COLO829 (cell line): ENCODE measurements around the gene C21orf58.

Experiments used
- DNase-seq: peaks from one replicate; pipeline ENCODE4 v3.0.0; 2012; ENCODE audit warnings: low spot score

Gene C21orf58

DNA sequence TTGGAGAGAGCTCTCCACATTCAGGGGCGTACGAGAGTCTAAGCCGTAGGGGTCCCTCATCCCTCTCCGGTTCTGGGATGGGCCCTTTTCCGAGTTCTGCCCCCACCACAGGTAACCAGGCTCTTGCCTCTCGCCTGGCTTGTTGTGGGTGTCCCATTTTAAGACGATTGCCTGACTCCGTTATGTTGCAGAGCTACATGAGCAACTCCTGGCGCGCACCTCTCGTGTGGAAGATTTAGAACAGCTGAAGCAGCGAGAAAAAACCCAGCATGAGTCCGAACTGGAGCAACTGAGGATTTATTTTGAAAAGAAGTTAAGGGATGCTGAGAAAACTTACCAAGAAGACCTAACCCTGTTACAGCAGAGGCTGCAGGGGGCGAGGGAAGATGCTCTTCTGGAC lies 29.2 kb upstream of the C21orf58 start:
- DNase-seq, result no peak

DNA sequence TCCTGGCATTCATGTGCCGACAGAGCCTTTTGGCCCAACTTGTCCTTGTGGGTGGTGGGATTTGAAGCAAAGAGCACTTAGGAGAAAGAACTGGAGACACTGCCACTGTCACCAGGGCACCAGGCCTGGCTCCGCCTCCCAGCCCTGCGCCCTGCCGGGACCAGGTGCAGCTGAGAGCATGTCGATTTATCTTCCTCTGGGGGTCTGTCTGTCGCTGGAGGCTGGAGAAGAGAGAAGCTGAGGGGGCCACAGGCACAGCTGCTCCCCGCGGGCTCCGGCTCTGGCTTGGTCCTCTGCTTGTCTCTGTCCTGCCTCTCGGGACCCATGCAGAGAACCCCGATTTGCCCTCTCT lies 28.5 kb upstream of the C21orf58 start:
- DNase-seq, result no peak

DNA sequence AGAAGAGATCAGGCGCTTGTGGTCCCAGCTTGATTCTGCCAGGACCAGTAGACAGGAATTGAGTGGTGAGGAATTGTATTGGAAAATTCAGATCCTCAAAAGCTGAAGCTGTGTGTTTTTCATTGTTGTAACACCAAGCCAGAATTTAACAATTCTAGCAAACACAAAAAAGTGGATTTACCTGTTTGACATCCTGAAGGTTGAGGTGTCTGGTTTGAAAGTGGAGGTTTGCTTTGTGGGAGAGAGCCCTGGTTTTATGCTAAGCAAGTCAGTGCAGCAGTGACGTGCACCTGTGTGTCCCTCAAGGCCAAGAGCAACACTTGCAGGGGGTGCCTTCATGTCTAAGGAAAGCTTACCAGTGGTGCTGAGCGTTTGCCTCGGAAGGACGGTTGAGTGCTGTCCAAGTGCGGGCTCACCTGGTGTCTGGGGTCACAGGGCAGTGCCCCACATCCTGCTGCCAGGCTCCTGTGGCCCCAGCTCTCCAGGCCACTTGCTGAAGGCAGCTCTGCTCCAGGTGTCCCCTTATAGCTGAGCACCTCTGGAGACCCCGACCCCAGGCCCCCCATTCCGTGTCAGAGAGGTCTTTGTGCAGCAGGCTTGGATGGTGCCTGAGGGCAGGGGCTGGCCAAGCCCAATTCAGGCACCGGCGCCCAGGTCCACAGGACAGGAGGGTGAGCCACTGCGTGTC lies 27.9 kb upstream of the C21orf58 start:
- no peak for DNase-seq

DNA sequence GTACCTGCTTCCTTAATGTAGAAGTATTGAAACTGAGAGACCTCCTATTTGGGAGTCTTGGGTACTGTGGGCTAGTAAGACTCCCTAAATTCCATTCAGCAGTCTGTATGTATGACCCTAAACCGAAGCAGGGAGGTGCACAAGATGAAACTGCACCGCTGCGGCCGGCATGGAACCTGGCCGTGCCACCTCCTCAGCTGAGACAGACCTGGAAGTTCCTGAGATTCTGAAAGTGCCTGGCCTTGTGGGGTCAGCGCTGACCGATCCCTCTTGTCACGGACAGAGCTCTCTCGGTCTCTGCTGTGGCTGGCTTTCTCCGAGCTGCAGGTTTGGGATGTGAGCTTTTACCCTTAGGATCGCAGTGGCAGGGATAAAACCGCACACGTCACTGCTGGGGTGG lies 27.3 kb upstream of the C21orf58 start:
- DNase-seq, result no peak

DNA sequence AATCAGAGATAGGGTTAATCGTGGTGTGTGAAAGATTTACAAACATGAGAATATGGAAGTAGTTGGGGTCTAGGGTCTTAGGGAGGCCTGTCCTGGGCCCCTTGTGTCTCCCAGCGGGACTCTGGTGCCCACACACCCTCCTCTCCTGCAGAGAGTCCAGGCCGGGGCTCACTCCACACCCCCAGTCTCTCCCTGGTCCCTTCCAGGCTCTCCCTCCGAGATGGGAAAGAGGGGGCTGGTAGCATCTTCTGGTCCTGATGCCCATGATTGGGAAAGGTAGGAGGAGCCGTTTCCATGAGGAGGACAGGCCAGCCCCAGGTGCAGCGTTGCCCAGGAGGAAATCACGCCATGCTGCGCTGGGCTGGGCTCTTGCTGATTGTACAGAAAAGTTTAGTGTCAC lies 26.9 kb upstream of the C21orf58 start:
- DNase-seq, result no peak

DNA sequence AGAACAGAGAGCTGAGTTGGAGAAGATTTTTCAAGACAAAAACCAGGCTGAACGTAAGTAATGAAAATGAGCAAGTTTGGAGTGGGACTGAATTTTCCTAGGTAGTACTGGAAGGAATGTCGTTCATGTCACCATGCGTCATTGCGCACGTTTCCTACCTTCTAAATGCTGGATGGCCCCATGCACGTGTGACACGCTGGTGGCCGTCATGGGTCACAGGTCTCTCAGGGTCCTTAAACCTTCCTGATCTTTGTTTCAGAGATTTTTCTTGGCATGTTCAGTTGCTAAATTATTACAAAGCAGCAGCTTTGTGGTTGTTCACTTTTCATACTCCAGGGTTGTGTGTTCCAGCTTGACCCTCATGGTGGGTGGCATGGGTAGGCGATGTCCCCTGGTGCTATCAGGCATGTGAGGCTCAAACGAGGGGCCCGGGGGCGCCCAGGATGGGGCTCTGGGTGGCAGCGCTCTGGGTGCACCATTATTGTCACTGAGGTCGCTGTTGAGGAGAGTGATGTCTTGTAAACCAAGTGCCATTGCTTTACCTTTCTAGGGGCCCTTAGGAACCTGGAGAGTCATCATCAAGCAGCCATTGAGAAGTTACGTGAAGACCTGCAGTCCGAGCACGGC lies 25.6 kb upstream of the C21orf58 start:
- no peak for DNase-seq

DNA sequence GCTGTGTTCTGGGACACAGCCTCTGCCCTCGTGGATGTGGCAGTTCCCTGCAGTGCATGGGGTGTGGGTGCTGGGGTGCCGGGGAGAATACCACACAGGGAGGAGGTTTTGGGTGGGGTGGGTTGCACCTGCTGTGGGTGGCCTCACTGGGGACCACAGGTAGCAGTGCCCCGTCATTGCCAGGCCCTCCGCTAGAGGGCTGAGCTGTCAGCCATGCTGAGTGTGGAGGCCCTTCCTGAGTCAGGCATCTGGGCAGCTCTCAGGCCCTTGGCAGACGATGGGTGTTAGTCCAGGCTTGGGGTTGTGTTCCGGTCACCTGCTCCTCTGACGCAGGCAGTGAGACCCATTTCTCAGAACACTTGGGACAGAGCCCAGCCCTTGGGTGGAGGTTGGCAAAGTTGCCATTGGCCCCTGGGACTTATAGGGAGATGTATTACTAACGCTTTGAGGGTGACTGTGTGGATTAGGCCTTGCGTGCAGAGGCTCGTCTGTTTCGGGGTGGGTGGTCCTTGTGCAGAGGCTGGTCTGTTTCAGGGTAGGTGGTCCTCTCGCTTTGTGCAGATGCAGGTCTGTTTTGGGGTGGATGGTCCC lies 24.2 kb upstream of the C21orf58 start:
- DNase-seq, result no peak

DNA sequence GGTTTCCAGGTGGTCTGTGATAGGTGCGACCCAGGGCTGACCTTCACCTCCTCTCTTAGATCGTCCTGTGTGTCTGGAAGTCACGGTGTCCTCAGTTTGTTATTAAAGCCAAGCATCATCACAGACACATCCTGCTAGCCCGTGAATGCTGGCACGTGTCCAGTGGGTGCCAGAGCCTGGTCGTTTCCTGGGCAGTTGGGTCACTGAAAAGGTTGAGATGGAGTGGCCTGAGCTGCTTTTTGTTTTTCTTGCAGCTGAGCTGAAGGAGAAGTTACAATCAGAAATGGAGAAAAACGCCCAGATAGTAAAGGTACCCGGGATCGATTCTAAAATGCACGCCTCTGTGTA lies 23.5 kb upstream of the C21orf58 start:
- no peak for DNase-seq

DNA sequence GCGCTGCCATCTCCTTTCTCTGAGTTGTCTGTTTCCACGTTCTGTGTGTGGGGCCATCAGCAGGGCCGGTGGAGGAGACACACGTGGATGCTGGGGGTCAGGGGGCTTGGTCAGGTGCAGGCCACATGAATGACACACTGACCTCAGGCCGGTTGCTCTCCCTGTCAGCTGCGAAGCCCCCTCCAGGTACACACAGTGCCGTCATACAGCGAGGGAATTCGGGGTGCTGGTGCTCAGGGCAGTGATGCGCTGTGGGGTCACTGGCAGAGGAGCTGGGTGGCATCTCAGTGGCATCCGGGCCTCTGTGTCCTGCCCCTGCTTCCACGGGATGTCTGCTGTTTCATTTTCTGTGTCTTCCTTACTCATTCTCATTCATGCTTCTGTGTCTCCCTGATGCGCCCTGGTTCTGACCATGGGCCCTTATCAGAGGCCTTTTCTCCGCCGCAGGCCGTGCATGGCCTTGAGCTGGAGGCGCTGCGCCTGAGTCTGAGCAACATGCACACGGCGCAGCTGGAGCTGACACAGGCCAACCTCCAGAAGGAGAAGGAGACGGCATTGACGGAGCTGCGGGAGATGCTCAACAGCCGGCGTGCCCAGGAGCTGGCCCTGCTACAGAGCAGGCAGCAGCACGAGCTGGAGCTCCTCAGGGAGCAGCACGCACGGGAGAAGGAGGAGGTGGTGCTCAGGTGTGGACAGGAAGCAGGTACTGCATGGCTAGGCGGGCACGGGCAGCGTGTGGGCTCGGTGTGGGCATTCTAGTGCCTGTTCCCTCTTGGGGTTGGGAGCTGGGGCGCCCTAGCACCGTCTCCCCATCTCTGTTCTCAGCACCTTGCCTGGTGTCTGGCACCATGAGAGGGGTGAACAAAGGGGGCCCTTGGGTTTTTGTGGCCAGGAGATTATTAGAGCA lies 22.9 kb upstream of the C21orf58 start:
- no peak for DNase-seq

DNA sequence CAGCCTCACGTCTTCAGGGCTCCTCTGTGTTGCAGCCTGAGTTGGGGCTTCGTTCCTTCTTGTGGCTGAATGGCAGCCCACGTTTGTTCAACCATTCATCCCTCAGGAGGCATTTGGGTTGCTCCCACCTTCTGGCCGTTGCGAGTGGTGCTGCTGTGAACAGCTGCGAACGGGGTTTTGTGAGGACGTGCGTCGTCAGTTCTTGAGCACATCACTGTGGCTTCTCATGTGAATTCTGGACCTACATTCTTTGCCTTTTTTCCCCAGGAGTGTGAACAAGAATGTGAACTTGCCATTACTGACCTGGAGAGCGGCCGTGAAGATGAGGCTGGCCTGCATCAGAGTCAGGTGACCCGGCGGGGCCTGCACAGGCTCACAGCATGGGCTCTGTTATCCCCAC lies 22.2 kb upstream of the C21orf58 start:
- DNase-seq, result no peak

DNA sequence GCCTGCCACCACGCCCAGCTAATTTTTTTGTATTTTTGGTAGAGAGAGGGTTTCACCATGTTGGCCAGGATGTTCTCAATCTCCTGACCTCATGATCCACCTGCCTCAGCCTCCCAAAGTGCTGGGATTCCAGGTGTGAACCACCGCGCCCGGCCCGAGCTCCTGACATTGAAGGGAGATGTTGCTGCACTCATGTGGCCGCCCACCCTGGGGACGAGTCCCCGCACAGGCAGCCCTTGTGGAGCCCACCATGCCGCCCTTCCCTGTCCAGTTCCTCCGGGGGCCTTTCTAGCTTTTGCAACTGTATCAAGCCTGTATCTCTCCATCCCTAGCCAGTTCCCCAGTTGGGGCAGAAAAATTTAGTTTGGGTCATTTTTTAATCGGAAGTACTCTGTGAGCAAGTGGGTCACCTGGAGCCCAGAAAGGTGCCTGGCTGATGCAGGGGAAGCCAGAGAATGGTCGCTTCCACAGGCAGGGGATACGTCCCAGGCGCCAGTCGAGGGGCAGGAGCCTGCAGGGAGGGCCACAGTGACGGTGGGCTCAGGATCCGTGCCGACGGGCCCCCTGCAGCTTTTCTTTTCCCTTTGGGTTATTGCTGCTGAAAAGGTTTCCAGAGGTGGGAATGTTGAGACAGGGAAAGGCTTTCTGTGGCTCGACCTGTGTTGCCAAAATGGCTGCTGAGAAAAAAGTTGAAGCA lies 20.7 kb upstream of the C21orf58 start:
- DNase-seq, result no peak

DNA sequence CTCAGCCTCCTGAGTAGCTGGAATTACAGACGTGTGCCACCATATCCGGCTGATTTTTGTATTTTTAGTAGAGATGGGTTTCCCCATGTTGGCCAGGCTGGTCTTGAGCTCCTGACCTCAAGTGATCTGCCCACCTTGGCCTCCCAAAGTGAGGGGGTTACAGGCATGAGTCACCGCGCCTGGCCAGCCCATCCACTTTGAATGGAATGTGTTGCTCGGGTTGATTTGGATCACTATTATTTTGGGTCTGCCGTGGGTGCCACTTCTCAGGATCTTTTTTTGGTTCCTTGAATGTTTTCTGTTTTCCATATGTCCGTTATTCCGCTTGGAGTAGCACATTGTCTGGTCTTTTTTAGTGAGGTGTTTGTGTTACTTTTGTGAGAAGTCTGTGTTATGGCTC lies 17.3 kb upstream of the C21orf58 start:
- DNase-seq, result no peak

DNA sequence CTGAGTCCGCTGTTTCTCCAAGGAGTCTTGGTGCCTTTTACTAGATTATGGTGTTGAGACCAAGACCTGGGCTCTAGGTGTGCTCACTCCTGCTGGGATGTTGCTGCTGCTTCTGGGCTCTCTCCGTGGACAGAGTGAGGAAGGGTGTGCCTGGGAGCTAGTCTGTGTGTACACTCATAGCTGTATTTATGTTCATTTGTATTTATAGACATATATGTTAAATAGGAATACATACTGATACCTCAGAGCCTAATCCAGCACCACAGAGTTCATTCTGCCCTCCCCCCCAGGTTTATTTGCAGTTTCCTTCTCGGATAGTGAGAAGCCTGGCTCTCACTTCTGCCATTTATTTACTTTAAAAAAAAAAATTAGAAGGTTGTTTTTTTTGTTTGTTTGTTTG lies 12.9 kb upstream of the C21orf58 start:
- no peak for DNase-seq

DNA sequence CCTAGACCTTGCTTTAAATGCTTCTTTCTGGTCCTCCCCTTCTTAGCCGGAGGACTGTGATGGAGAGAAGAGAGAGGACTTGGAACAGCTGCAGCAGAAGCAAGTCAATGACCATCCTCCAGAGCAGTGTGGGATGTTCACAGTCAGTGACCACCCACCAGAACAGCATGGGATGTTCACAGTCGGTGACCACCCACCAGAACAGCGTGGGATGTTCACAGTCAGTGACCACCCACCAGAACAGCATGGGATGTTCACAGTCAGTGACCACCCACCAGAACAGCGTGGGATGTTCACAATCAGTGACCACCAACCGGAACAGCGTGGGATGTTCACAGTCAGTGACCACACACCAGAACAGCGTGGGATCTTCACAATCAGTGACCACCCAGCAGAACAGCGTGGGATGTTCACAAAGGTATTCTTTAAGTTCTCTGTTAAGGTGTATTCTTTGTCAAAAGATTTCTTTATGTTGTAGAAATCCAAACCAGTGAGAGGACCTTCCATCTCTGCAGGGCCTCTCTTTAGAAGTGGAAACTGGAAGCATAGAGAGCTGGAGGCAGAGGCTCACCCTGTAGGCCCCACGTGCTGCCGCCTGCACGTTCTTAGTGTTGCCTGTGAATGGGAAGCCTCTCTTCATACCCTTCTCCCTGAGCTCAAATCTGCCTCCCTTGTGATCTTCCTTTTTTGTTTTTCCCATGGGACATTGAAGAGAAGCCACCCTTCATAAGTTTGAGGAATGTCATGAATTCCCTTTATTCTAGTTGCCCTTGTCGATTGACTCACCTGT lies 10.9 kb upstream of the C21orf58 start:
- no peak for DNase-seq

DNA sequence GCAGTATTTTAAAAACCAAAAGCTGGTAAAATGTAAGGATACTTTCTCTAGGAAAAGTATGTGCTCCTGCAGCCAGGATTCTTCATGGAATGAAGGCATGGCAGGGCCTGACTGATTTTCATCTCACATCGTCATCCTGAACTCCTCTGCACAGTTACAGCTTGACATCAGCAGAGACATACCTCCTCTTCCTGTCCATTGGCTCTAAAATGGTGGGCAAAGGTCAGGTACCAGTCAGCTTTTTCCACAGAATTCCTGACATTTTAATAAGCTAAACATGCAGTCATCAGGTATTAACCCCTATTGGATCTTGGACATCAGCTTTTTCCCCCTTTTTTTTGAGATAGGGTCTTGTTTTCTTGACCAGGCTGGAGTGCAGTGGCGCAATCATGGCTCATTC lies 6.1 kb upstream of the C21orf58 start:
- no peak for DNase-seq

DNA sequence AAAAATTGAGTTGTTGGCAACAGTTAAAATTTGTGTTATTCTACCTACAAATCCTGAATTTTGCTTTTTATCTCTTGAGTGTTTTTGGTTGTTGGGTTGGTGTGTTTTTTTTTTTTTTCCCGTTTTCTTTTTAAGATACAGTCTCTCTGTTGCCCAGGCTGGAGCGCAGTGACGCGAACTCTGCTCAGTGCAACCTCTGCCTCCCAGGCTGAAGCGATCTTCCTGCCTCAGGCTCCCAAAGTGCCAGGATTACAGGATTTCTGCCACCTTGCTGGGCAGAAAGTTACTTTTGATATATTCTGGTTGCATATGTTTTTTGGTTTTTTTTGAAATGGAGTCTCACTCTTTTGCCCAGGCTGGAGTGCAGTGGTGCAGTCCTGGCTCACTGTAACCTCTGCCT lies 4.5 kb upstream of the C21orf58 start:
- DNase-seq, result no peak

DNA sequence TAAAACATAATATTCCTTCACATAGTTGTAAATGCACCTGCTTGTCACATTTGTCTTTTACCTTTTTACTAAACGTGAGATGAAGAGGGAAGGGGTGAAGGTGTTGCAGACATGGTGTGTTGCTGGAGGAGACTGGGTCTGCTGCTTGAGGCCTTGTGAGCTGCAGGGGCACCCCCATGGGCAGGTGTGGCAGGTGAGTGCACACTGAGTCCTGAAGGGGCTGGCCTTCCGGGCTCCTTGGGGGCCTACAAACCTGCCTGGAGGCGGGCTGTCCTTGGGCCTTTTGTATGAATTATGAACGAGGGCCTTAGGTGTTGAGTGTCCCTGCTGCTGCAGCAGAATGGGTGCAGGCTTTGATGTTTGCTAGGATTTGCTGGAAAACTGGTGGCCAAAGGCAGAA lies 4.0 kb upstream of the C21orf58 start:
- DNase-seq, result no peak

DNA sequence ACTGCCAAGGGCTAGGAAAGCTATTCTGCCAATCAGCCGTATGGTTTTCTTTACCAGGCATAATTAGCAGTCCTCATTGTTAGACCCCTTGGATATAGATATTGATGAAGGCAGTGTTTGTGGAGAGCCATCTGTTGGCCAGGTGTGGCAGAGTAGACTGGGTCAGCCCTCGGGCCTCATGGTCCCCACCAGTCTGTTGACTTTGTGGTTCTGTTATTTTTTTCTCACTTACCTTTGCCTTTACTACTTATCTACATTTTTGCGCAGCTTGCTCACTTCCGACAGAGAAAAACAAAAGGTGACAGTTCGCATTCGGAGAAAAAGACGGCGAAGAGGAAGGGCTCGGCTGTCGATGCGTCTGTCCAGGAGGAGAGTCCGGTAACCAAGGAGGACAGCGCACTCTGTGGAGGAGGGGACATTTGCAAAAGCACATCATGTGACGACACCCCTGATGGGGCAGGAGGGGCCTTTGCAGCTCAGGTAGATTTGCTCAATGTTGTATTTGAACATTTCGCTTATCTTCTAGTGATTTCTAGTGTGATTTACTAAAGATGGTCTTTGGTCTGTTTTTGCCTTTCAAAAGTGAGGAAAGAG lies 2.5 kb upstream of the C21orf58 start:
- no peak for DNase-seq

DNA sequence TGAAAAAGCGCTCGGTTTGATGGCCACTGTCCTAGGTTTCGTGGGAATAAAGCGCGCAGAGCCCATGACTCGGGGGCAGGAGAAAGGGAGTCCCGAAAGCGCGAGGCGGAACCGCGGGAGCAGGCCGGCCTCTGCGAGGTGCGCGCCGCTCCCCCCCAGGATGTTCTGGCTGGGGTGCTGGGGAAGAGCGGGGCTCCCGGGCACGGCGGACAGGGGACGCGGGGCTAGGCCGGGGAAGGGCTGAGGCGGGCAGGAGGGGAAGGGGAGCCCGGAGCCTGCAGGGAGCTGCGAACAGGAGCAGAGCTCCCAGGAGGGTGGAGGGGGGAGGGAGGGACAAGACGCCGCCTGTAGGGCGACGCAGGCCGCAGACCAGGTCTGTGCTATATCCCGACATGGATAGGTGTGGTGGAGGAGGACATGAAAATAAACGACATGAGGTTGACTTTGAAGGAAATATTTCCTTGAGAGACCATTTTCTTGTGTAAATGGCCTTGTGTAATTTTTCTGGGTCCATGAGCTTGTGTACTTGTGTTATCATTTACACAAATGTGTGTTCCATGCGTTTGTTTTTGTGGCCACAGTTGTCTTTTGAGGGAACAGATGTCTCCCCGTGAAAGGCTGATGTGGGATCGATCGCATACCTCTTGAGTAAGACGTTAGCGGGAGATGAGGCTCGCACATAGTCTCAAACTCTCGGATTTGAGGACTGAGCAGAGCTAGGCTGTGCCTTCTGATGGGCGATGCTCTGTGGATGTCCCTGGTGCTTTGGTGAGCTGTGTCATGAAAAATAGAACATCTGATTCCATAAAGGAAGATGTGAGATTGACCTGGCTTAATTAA lies 1.6 kb upstream of the C21orf58 start:
- no peak for DNase-seq

DNA sequence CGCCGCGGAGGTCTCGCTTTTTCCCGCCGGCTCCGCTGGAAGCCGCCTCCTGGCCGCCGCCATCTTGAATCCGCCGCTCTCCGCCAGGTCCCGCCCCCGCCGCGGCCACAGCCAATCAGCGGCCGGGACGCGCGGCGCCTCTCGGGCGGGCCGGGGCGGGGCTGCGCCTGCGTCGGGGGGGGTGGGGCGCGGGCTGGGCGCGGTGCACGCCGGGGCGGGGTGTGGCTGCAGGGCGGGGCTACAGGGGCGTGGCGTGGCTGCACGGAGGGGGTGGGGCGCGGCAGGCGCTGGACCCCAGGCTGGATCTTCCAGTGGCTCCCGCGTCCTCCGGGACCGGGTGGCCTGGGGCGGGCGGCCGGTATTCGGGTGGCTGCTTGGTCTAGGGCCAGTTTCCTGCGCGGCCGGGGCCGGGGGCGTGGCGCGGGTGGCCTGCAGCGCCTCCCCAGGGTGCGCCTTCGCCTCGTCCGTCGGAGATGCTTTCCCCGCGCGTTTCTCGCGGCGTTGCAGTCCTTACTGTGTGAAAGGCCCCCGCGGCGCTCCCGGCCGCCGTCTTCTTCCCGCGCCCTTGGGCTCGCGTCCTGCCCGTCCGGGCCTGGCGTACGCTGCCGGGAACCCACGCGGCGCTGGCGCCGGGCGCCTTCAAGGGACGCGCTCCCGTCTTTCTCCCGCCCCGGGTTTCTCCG lies 861 bp upstream of the C21orf58 start:
- DNase-seq, result peak; percentile 80
